GM23338 (cell line): Measurements from ENCODE around the gene NPW. TPM values are rescaled to one million over a fixed set of nuclear protein-coding genes. Genes with fewer than 3 reads are reported as not detected.

Source experiments
- ATAC-seq: fragments of 200-7000 bp; cut with Tn5 transposase; 3 replicates; pipeline ENCODE4 v1.9.1; 2020
- DNase-seq: peaks from one replicate; pipeline ENCODE4 v3.0.0-alpha.2; 2015; ENCODE audit warnings: low spot score
- H2AFZ ChIP-seq: fragments of 200-600 bp; sonication (generic); 2 replicates; pipeline ENCODE4 v1.8.0; 2016; ENCODE audit warnings: antibody characterized with exemption, mild to moderate bottlenecking, moderate library complexity
- H3F3A ChIP-seq: fragments of 200-600 bp; sonication (generic); replicated peaks from 2 replicates; pipeline ENCODE4 v1.8.0; 2017; ENCODE audit warnings: antibody characterized with exemption, mixed run types, low read depth
- H3K27ac ChIP-seq: fragments of 200-600 bp; sonication (generic); 2 replicates; pipeline ENCODE4 v1.6.1; 2016; ENCODE audit warnings: low read depth
- H3K27me3 ChIP-seq: fragments of 200-600 bp; sonication (generic); 2 replicates; pipeline ENCODE4 v1.8.0; 2016; ENCODE audit warnings: mild to moderate bottlenecking, mixed run types, moderate library complexity; ENCODE audit not compliant: insufficient read depth
- H3K36me3 ChIP-seq: fragments of 200-600 bp; sonication (generic); 2 replicates; pipeline ENCODE4 v1.8.0; 2016; ENCODE audit warnings: mild to moderate bottlenecking; ENCODE audit not compliant: insufficient read depth
- H3K4me1 ChIP-seq: fragments of 200-600 bp; sonication (generic); 2 replicates; pipeline ENCODE4 v1.8.0; 2016; ENCODE audit warnings: mild to moderate bottlenecking, moderate library complexity; ENCODE audit not compliant: insufficient read depth
- H3K4me2 ChIP-seq: fragments of 200-600 bp; sonication (generic); 2 replicates; pipeline ENCODE4 v1.7.1; 2017; ENCODE audit warnings: mixed run types
- H3K4me3 ChIP-seq: fragments of 200-600 bp; sonication (generic); 2 replicates; pipeline ENCODE4 v1.6.1; 2016; ENCODE audit warnings: mixed run types
- H3K79me2 ChIP-seq: fragments of 200-600 bp; sonication (generic); replicated peaks from 2 replicates; pipeline ENCODE4 v1.8.0; 2017; ENCODE audit warnings: mild to moderate bottlenecking; ENCODE audit not compliant: insufficient read depth
- H3K9me2 ChIP-seq: fragments of 200-600 bp; sonication (generic); 2 replicates; pipeline ENCODE4 v1.8.0; 2017; ENCODE audit not compliant: insufficient read depth
- H4K20me1 ChIP-seq: fragments of 200-600 bp; sonication (generic); replicated peaks from 2 replicates; pipeline ENCODE4 v1.8.0; 2017; ENCODE audit warnings: mild to moderate bottlenecking; ENCODE audit not compliant: insufficient read depth
- H3K27ac Mint-ChIP-seq: 2 replicates; pipeline ENCODE4 v1.8.0; 2020; ENCODE audit warnings: inconsistent platforms, mild to moderate bottlenecking, moderate library complexity, mixed read lengths
- H3K27me3 Mint-ChIP-seq: 3 replicates; pipeline ENCODE4 v1.8.0; 2022; ENCODE audit warnings: low read depth, mild to moderate bottlenecking, moderate library complexity, mixed read lengths, inconsistent platforms; ENCODE audit not compliant: insufficient read depth, poor library complexity
- H3K36me3 Mint-ChIP-seq: 3 replicates; pipeline ENCODE4 v1.8.0; 2021; ENCODE audit warnings: low read depth, mild to moderate bottlenecking, inconsistent platforms, moderate library complexity, mixed read lengths
- H3K4me1 Mint-ChIP-seq: 3 replicates; pipeline ENCODE4 v1.8.0; 2020; ENCODE audit warnings: mild to moderate bottlenecking, inconsistent platforms, mixed read lengths
- H3K4me3 Mint-ChIP-seq: 3 replicates; pipeline ENCODE4 v1.8.0; 2021; ENCODE audit warnings: moderate library complexity, mild to moderate bottlenecking, inconsistent platforms, mixed read lengths
- H3K9me3 Mint-ChIP-seq: 3 replicates; pipeline ENCODE4 v1.8.0; 2020; ENCODE audit warnings: moderate library complexity, mild to moderate bottlenecking, inconsistent platforms, mixed read lengths
- CREB1 ChIP-seq: fragments of 250-450 bp; sonication (Bioruptor Pico); IDR thresholded peaks from 2 replicates; pipeline ENCODE4 v1.5.0; 2020; ENCODE audit warnings: low read depth, mild to moderate bottlenecking, moderate library complexity
- CTCF ChIP-seq, 2 experiments: fragments of 200-600 bp in 1 of 2; sonication (generic) in 1 of 2; conservative IDR thresholded peaks; 2 replicates each; pipeline versions ENCODE4 v1.5.1 to v1.6.1; 2016 to 2017; ENCODE audit warnings: antibody characterized with exemption in 2 of 2, low read depth in 2 of 2, mild to moderate bottlenecking in 2 of 2, moderate library complexity in 1 of 2
- EZH2 ChIP-seq: fragments of 200-600 bp; sonication (generic); IDR thresholded peaks from one replicate; pipeline ENCODE4 v1.8.0; 2017; ENCODE audit warnings: antibody characterized with exemption, mild to moderate bottlenecking, low read depth; ENCODE audit not compliant: unreplicated experiment
- EZH2phosphoT487 ChIP-seq: fragments of 200-600 bp; sonication (generic); IDR thresholded peaks from one replicate; pipeline ENCODE4 v1.8.1; 2018; ENCODE audit warnings: antibody characterized with exemption; ENCODE audit not compliant: unreplicated experiment
- JUNB ChIP-seq: IDR thresholded peaks from one replicate; pipeline ENCODE4 v1.6.1; 2016; ENCODE audit warnings: antibody characterized with exemption; ENCODE audit not compliant: unreplicated experiment
- NANOG ChIP-seq: IDR thresholded peaks from 2 replicates; pipeline ENCODE4 v1.6.1; 2016; ENCODE audit warnings: antibody characterized with exemption, borderline replicate concordance
- POLR2AphosphoS5 ChIP-seq: IDR thresholded peaks from 2 replicates; pipeline ENCODE4 v1.6.1; 2016; ENCODE audit warnings: antibody characterized with exemption, low read depth
- REST ChIP-seq: IDR thresholded peaks from one replicate; pipeline ENCODE4 v1.6.1; 2018; ENCODE audit warnings: antibody characterized with exemption; ENCODE audit not compliant: unreplicated experiment
- STAT1 ChIP-seq: IDR thresholded peaks from one replicate; pipeline ENCODE4 v1.6.1; 2016; ENCODE audit warnings: antibody characterized with exemption; ENCODE audit not compliant: unreplicated experiment
- ZNF114 ChIP-seq: fragments of 250-450 bp; sonication (Bioruptor Pico); IDR thresholded peaks from 2 replicates; pipeline ENCODE4 v1.5.0; 2020; ENCODE audit warnings: mild to moderate bottlenecking, moderate library complexity
- ZNF331 ChIP-seq: fragments of 250-450 bp; sonication (Bioruptor Pico); IDR thresholded peaks from 2 replicates; pipeline ENCODE4 v1.5.0; 2020; ENCODE audit warnings: low read depth, mild to moderate bottlenecking, moderate library complexity
- ZNF462 ChIP-seq: fragments of 250-450 bp; sonication (Bioruptor Pico); IDR thresholded peaks from 2 replicates; pipeline ENCODE4 v1.5.0; 2020; ENCODE audit warnings: mild to moderate bottlenecking, moderate library complexity
- polyA plus RNA-seq: library from polyadenylated mRNA; unstranded; fragments of >200 nt; fragmentation: Nextera tagmentation; extraction: Ambion mirVana; gene quantifications from 2 replicates; pipeline ENCODE4 v1.2.1, GENCODE V29; 2016
- total RNA-seq: library from RNA; depleted of rRNA; stranded (reverse); fragments of >200 nt; shearing (Covaris generic); gene quantifications from 2 replicates; pipeline ENCODE4 v1.2.3, GENCODE V29; 2014
- TF ChIP-seq, protein P1 (sequence below): IDR thresholded peaks from 2 replicates; pipeline ENCODE4 v1.6.1; 2016; ENCODE audit warnings: antibody characterized with exemption

NPW gene
- total and polyA plus RNA-seq, 2 experiments from 2014 or later = 4.5 to 37.6 TPM

GRCh38 chr16:2038382-2039231 lies 19.0 kb downstream of the NPW start:
- Histone ChIP-seq H3K4me3 (no peak overlapping the region), H3K4me2 (no peak overlapping the region), H3K79me2 (no peaks in the 10 kb centered on the region), H3K27ac (no peak overlapping the region), H2AFZ (no peak overlapping the region), H3K36me3 (no peaks in the 10 kb centered on the region), H3K27me3 (no peaks in the 10 kb centered on the region), H3F3A (no peaks in the 10 kb centered on the region), H3K9me2 (no peaks in the 10 kb centered on the region), H3K4me1 (no peaks in the 10 kb centered on the region), H4K20me1 (peaks cover 3% of the 10 kb centered on the region; the same call in 1 of the 2 replicates)
- Mint-ChIP-seq H3K9me3 (no peaks in the 10 kb centered on the region), H3K27ac (peak overlapping the region; percentile 36; the same call in 1 of the 2 replicates), H3K36me3 (no peaks in the 10 kb centered on the region), H3K27me3 (peaks cover 10% of the 10 kb centered on the region), H3K4me3 (no peak overlapping the region), H3K4me1 (peaks cover 8% of the 10 kb centered on the region)
- TF ChIP-seq STAT1 (no peak), CREB1 (no peak), CTCF (conservative IDR thresholded peaks at IDR 0.05; ENCODE audit: low read depth in 2 of 2) (no peak), ZNF331 (CRISPR knock-in tag) (no peak), REST (no peak), ZNF114 (CRISPR knock-in tag) (no peak), EZH2 (no peak), JUNB (no peak), EZH2phosphoT487 (no peak), NANOG (no peak), POLR2AphosphoS5 (no peak), ZNF462 (CRISPR knock-in tag) (no peak)
- TF ChIP-seq, protein P1, sequence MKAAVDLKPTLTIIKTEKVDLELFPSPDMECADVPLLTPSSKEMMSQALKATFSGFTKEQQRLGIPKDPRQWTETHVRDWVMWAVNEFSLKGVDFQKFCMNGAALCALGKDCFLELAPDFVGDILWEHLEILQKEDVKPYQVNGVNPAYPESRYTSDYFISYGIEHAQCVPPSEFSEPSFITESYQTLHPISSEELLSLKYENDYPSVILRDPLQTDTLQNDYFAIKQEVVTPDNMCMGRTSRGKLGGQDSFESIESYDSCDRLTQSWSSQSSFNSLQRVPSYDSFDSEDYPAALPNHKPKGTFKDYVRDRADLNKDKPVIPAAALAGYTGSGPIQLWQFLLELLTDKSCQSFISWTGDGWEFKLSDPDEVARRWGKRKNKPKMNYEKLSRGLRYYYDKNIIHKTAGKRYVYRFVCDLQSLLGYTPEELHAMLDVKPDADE = no peak
- ATAC-seq = no peak
- no peak for DNase-seq
